Peyer's patch (tissue), 4 donors: Measurements from ENCODE around the gene PTAFR.

Experiments
- CTCF ChIP-seq, 6 experiments: fragments of 450-650 bp in 4 of 6; fragments of 200-600 bp in 2 of 6; sonication (generic) in 1 of 6; IDR thresholded peaks; one replicate each; pipeline ENCODE4 v1.5.1; 2017 to 2019; ENCODE audit warnings: antibody characterized with exemption in 6 of 6, mild to moderate bottlenecking in 3 of 6, moderate library complexity in 1 of 6
- POLR2A ChIP-seq, 2 donors: fragments of 450-650 bp; IDR thresholded peaks; one replicate each; pipeline ENCODE4 v1.5.1; 2017; ENCODE audit warnings: antibody characterized with exemption in 2 of 2, mild to moderate bottlenecking in 2 of 2, moderate library complexity in 2 of 2

GRCh38 chr1:28159680-28160079 is 16.8 kb downstream of the PTAFR start:
- TF ChIP-seq POLR2A (IDR thresholded peaks at IDR 0.05) (no peak), CTCF (IDR thresholded peaks at IDR 0.05) (no peak)
